Measurements from ENCODE around the gene MARS1.
A peak's percentile ranks its signal among the peaks of the same experiment; 100 is the strongest.

MARS1 gene

GRCh38 chr12:57460468-57460784, 27.4 kb upstream of the MARS1 start:
- Histone ChIP-seq H3K4me1 (ENCODE audit: control insufficient read depth, insufficient read depth, low read length) (peaks cover 8% of the 10 kb centered on the region), H3K27ac (ENCODE audit: extremely low read depth, low read depth, low read length) (no peak overlapping the region), H3K36me3 (ENCODE audit: control insufficient read depth in 2 of 2, insufficient read depth in 1 of 2, low read length in 2 of 2) (no peaks in the 10 kb centered on the region), H3K9me3 (ENCODE audit: control insufficient read depth, insufficient read depth, low read depth, low read length) (no peaks in the 10 kb centered on the region), H3K4me3 (ENCODE audit: low read depth, low read length) (no peak overlapping the region)
- ChIA-PET CTCF (interaction anchor here (1.2 to 4.2 kb wide), 5 partner anchors 7 to 217 kb away, joined by 5 to 38 read pairs (median 24); no protein-coding TSS in a partner anchor), POLR2A (interaction anchor here (0.6 to 4.0 kb wide), 4 partner anchors 46 to 231 kb away, joined by 3 to 13 read pairs (median 8); partner anchors contain the start of genes DDIT3 and SHMT2)
- TF ChIP-seq ZNF701 (tag by site-specific recombination; IDR thresholded peaks at IDR 0.05) (no peak), ZNF558 (tag by site-specific recombination; IDR thresholded peaks at IDR 0.05) (no peak), ZNF324 (tag by site-specific recombination; IDR thresholded peaks at IDR 0.05) (no peak), ZNF433 (tag by site-specific recombination; IDR thresholded peaks at IDR 0.05; ENCODE audit: low read depth) (no peak), HOXA7 (CRISPR knock-in tag; IDR thresholded peaks at IDR 0.05; ENCODE audit: borderline replicate concordance) (no peak), ZNF561 (tag by site-specific recombination; IDR thresholded peaks at IDR 0.05; ENCODE audit: borderline replicate concordance) (no peak), ZNF707 (tag by site-specific recombination; IDR thresholded peaks at IDR 0.05) (no peak), SALL2 (tag by site-specific recombination; IDR thresholded peaks at IDR 0.05; ENCODE audit: borderline replicate concordance) (no peak), ZNF23 (tag by site-specific recombination; IDR thresholded peaks at IDR 0.05; ENCODE audit: borderline replicate concordance) (no peak), GLI4 (tag by site-specific recombination; IDR thresholded peaks at IDR 0.05) (no peak), ZNF350 (tag by site-specific recombination; IDR thresholded peaks at IDR 0.05) (no peak), ZNF580 (tag by site-specific recombination; IDR thresholded peaks at IDR 0.05) (no peak), ZNF155 (tag by site-specific recombination; IDR thresholded peaks at IDR 0.05) (no peak), ZNF549 (tag by site-specific recombination; IDR thresholded peaks at IDR 0.05) (no peak), BCL11A (tag by site-specific recombination; IDR thresholded peaks at IDR 0.05; ENCODE audit: low read depth) (peak; percentile 83), ZNF239 (tag by site-specific recombination; IDR thresholded peaks at IDR 0.05) (no peak), KLF10 (tag by site-specific recombination; IDR thresholded peaks at IDR 0.05) (no peak), SETDB1 (IDR thresholded peaks at IDR 0.05; ENCODE audit: insufficient read length, low read length) (no peak), ZNF112 (tag by site-specific recombination; IDR thresholded peaks at IDR 0.05) (no peak), ZFP3 (tag by site-specific recombination; IDR thresholded peaks at IDR 0.05; ENCODE audit: low read depth) (no peak), ZSCAN5A (tag by site-specific recombination; IDR thresholded peaks at IDR 0.05) (no peak), ZSCAN23 (tag by site-specific recombination; IDR thresholded peaks at IDR 0.05) (no peak), ZNF48 (tag by site-specific recombination; IDR thresholded peaks at IDR 0.05) (no peak), RBAK (tag by site-specific recombination; IDR thresholded peaks at IDR 0.05) (no peak), GLIS2 (tag by site-specific recombination; IDR thresholded peaks at IDR 0.05) (peak; percentile 75; the same call in 1 of the 2 replicates), FEZF1 (tag by site-specific recombination; IDR thresholded peaks at IDR 0.05) (no peak), GLIS1 (tag by site-specific recombination; IDR thresholded peaks at IDR 0.05) (peak; percentile 96), ZNF791 (tag by site-specific recombination; IDR thresholded peaks at IDR 0.05) (no peak), ZNF785 (tag by site-specific recombination; IDR thresholded peaks at IDR 0.05) (no peak), ZNF366 (tag by site-specific recombination; conservative IDR thresholded peaks at IDR 0.05) (peak; percentile 91), ZNF248 (tag by site-specific recombination; IDR thresholded peaks at IDR 0.05) (no peak), MZF1 (tag by site-specific recombination; IDR thresholded peaks at IDR 0.05; ENCODE audit: borderline replicate concordance) (no peak), ZNF830 (tag by site-specific recombination; IDR thresholded peaks at IDR 0.05; ENCODE audit: low read depth) (no peak), ZNF629 (tag by site-specific recombination; IDR thresholded peaks at IDR 0.05) (no peak), TRIM28 (IDR thresholded peaks at IDR 0.05; ENCODE audit: borderline replicate concordance, low read length) (no peak), SCRT1 (tag by site-specific recombination; IDR thresholded peaks at IDR 0.05; ENCODE audit: borderline replicate concordance) (no peak)
- TF ChIP-seq, protein P1, sequence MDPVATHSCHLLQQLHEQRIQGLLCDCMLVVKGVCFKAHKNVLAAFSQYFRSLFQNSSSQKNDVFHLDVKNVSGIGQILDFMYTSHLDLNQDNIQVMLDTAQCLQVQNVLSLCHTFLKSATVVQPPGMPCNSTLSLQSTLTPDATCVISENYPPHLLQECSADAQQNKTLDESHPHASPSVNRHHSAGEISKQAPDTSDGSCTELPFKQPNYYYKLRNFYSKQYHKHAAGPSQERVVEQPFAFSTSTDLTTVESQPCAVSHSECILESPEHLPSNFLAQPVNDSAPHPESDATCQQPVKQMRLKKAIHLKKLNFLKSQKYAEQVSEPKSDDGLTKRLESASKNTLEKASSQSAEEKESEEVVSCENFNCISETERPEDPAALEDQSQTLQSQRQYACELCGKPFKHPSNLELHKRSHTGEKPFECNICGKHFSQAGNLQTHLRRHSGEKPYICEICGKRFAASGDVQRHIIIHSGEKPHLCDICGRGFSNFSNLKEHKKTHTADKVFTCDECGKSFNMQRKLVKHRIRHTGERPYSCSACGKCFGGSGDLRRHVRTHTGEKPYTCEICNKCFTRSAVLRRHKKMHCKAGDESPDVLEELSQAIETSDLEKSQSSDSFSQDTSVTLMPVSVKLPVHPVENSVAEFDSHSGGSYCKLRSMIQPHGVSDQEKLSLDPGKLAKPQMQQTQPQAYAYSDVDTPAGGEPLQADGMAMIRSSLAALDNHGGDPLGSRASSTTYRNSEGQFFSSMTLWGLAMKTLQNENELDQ (tag by site-specific recombination; IDR thresholded peaks at IDR 0.05; ENCODE audit: low read depth) = no peak
- TF ChIP-seq, protein P2, sequence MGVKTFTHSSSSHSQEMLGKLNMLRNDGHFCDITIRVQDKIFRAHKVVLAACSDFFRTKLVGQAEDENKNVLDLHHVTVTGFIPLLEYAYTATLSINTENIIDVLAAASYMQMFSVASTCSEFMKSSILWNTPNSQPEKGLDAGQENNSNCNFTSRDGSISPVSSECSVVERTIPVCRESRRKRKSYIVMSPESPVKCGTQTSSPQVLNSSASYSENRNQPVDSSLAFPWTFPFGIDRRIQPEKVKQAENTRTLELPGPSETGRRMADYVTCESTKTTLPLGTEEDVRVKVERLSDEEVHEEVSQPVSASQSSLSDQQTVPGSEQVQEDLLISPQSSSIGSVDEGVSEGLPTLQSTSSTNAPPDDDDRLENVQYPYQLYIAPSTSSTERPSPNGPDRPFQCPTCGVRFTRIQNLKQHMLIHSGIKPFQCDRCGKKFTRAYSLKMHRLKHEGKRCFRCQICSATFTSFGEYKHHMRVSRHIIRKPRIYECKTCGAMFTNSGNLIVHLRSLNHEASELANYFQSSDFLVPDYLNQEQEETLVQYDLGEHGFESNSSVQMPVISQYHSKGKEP (tag by site-specific recombination; IDR thresholded peaks at IDR 0.05) = no peak
